ENCODE data around the gene PER1. TPM values are rescaled to one million over a fixed set of nuclear protein-coding genes. Genes with fewer than 3 reads are reported as not detected.
"Not testable (repeated sequence)": the region's sequence is repeated elsewhere in the genome, so short reads cannot be mapped to it uniquely, and the experiment has no call there.

PER1 gene
- total RNA-seq, 1 experiment from 2014 or later: 87.6 TPM

DNA sequence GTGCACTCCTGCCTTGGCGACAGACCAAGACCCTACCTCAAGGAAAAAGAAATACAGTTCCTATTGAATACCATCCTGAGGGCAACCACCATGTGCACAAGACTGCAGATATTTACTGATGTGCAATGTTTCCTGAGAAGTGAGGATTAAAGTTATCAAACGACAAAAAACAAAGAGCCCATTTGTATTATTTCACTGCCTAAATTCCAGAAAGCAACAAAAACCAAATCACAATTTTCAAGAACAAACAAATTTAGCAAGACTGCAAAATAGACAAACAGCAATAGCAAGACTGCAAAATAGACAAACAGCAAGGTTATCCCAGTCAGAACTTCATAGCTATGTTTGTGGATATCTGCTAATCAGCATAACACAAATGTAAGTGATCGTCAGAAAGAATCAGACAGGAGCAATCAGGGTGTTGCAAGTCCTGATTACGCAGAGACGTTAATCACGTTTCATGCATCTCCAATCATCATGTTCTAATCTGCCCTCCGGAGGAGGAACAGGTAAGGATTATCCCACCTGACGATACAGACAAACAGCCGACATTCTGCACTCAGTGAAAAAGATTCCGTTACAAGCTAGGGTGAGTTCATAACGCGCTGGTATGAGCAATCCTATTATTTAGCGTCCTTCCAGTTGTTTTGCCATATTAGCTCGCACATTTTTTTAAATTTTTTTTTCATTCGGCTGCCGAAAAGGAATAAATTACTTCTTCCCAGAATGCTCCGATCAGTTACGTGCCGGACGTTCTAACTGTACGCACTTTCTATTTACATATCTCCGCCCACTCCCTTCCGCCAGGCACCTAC lies 21.1 kb upstream of the PER1 start (continued):
- TF ChIP-seq EZH2 (IDR thresholded peaks at IDR 0.05) (no peak), SP1 (IDR thresholded peaks at IDR 0.05; ENCODE audit: low read depth) (peak; percentile 93), POLR2AphosphoS5 (IDR thresholded peaks at IDR 0.05; ENCODE audit: low read depth, low read length) (peak; percentile 100), JUND (IDR thresholded peaks at IDR 0.05) (peak; percentile 96), ZFX (IDR thresholded peaks at IDR 0.05) (no peak), FOSL1 (IDR thresholded peaks at IDR 0.05; ENCODE audit: low read depth) (peak; percentile 64)

DNA sequence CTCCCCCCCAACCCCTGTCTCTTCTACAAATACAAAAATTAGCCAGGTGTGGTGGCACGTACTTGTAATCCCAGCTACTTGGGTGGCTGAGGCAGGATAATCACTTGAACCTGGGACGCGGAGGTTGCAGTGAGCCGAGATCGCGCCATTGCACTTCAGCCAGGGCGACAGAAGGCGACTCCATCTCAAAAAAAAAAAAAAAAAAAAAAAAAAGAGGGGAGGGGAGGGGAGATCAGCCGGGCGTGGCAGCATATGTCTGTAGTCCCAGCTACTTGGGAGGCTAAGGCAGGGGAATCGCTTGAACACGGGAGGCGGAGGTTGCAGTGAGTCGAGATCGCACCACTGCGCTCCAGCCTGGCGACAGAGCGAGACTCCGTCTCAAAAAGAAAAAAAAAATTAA lies 18.0 kb upstream of the PER1 start:
- H4K20me1 ChIP-seq (ENCODE audit: insufficient read depth); H3K27ac ChIP-seq (ENCODE audit: low read depth, low read length); H3K9me2 ChIP-seq (ENCODE audit: insufficient read depth); H3K9me3 ChIP-seq (ENCODE audit: control insufficient read depth in 1 of 2, insufficient read depth in 1 of 2, low read depth in 1 of 2, low read length in 2 of 2); H3K4me3 ChIP-seq (replicated peaks in 1 of 2; ENCODE audit: low read depth in 1 of 2, low read length in 2 of 2); H3K9ac ChIP-seq (ENCODE audit: low read length); intact Hi-C loops (cut with micrococcal nuclease); RAD21 ChIA-PET (ENCODE audit: low non-redundant PET in 1 of 2, low total read pairs in 2 of 2, uncharacterized antibody in 2 of 2, unreplicated experiment in 2 of 2); H3K27me3 ChIP-seq (ENCODE audit: insufficient read depth, low read length); H3K36me3 ChIP-seq (ENCODE audit: control insufficient read depth in 1 of 2, insufficient read depth in 2 of 2, low read length in 2 of 2); ATAC-seq; H3K79me2 ChIP-seq (ENCODE audit: insufficient read depth, low read length); BruUV-seq (replicated peaks); H3K4me2 ChIP-seq (ENCODE audit: low read length); DNase-seq (ENCODE audit: low read depth, low spot score); H2AFZ ChIP-seq (ENCODE audit: low read depth, low read length, poor library complexity, severe bottlenecking): not testable (repeated sequence)
- POLR2A ChIA-PET: interaction anchor here (4.0 kb wide), 1 partner anchor 17 kb away, joined by 60 read pairs; no protein-coding TSS in a partner anchor
- CTCF ChIA-PET: interaction anchor here (1.6 kb wide), 1 partner anchor 12 kb away, joined by 4 read pairs; no protein-coding TSS in a partner anchor
- peaks cover 13 to 26% of the 10 kb centered on the region in 2 experiments for H3K4me1 ChIP-seq (ENCODE audit: control insufficient read depth in 1 of 2, insufficient read depth in 2 of 2, low read length in 2 of 2)

DNA sequence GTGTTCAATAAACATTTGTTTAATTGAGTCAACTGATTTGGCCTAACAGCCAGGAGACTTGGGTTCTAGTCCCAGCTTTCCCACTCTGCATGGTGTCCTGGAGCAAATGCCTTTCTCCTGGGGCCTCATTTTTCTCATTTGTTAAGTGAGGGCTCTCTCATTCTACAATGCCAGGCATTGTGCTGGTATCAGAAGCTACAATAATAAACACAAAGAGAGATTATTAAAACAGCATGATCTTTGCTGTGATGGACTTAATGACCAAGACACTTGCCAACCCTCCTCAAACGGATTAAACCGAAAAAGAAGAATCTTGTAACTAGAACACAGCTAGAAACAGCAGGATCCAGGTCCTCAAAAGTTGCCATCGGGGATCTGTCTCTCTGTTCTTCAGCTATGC lies 15.3 kb upstream of the PER1 start:
- POLR2A ChIA-PET: interaction anchor here (0.6 kb wide), 1 partner anchor 18 kb away, joined by 3 read pairs; no protein-coding TSS in a partner anchor

More for the DNA sequence above, 15.3 kb upstream of the PER1 start:
- CTCF ChIA-PET: interaction anchor here (1.3 kb wide), 1 partner anchor 48 kb away, joined by 3 read pairs; no protein-coding TSS in a partner anchor
- Histone ChIP-seq H3K9ac (ENCODE audit: low read length) (no peak overlapping the region), H3K79me2 (ENCODE audit: insufficient read depth, low read length) (peaks cover 1% of the 10 kb centered on the region; the same call in 1 of the 2 replicates), H3K9me3 (ENCODE audit: control insufficient read depth in 1 of 2, insufficient read depth in 1 of 2, low read depth in 1 of 2, low read length in 2 of 2) (no peaks in the 10 kb centered on the region), H3K27ac (ENCODE audit: low read depth, low read length) (no peak overlapping the region), H3K4me2 (ENCODE audit: low read length) (no peak overlapping the region), H3K4me3 (replicated peaks in 1 of 2; ENCODE audit: low read depth in 1 of 2, low read length in 2 of 2) (no peak overlapping the region), H4K20me1 (ENCODE audit: insufficient read depth) (no peaks in the 10 kb centered on the region), H3K9me2 (ENCODE audit: insufficient read depth) (no peaks in the 10 kb centered on the region), H3K27me3 (ENCODE audit: insufficient read depth, low read length) (no peaks in the 10 kb centered on the region), H2AFZ (ENCODE audit: low read depth, low read length, poor library complexity, severe bottlenecking) (no peak overlapping the region), H3K36me3 (ENCODE audit: control insufficient read depth in 1 of 2, insufficient read depth in 2 of 2, low read length in 2 of 2) (no peaks in the 10 kb centered on the region), H3K4me1 (ENCODE audit: control insufficient read depth in 1 of 2, insufficient read depth in 2 of 2, low read length in 2 of 2) (peaks cover 22 to 25% of the 10 kb centered on the region in 2 experiments)
- no TSS peak for BruUV-seq (replicated peaks)
- RAD21 ChIA-PET (ENCODE audit: low non-redundant PET in 1 of 2, low total read pairs in 2 of 2, uncharacterized antibody in 2 of 2, unreplicated experiment in 2 of 2): no interaction called here
- TF ChIP-seq EGR1 (IDR thresholded peaks at IDR 0.05; ENCODE audit: low read depth) (no peak), FOSL1 (IDR thresholded peaks at IDR 0.05; ENCODE audit: low read depth) (no peak), CEBPB (IDR thresholded peaks at IDR 0.05; ENCODE audit: low read depth) (no peak), EZH2 (IDR thresholded peaks at IDR 0.05) (no peak), SP1 (IDR thresholded peaks at IDR 0.05; ENCODE audit: low read depth) (no peak), ZNF274 (IDR thresholded peaks at IDR 0.05; ENCODE audit: low read depth, low read length) (no peak), EZH2phosphoT487 (IDR thresholded peaks at IDR 0.05; ENCODE audit: borderline replicate concordance) (no peak), ZFX (IDR thresholded peaks at IDR 0.05) (no peak), POLR2AphosphoS5 (IDR thresholded peaks at IDR 0.05; ENCODE audit: low read depth, low read length) (no peak)
- ATAC-seq (no peak), DNase-seq (ENCODE audit: low read depth, low spot score) (no peak)
- intact Hi-C loops (cut with micrococcal nuclease): no loop called here
